Measurements from ENCODE around the gene PECR.

Gene PECR

DNA sequence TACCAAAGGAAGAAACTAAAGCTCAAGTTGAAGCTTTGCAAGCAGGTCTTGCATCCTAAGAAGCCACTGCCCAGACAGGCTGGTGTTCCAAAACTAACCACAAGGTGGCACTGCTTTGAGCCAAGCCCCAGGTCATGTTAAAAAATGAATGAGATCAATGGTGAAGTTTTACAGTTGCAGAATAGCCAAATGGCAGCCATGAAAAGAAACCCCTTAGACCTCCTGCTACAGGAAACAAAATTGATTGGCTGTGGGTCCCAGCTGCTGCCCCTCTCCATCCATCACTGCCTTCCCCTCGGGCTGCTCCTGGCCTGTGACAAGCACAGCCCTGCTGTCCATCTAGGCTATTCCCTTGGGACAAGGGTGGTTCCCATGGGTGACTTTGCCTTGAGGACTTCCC, 47.5 kb downstream of the PECR start:
- H3K9me2 ChIP-seq (replicated peaks; ENCODE audit: insufficient read depth, low read length): no peaks in the 10 kb centered on the region
- H4K20me1 ChIP-seq (ENCODE audit: insufficient read depth, low read length): no peaks in the 10 kb centered on the region
- no peak overlapping the region for H3K4me2 ChIP-seq (ENCODE audit: low read depth, low read length)
- peaks cover 10% of the 10 kb centered on the region; the same call in 1 of the 2 replicates for H3K4me1 ChIP-seq (ENCODE audit: low read length)
- H3K9ac ChIP-seq (ENCODE audit: low read length): no peak overlapping the region
- H3K36me3 ChIP-seq (replicated peaks; ENCODE audit: insufficient read depth, low read length): no peaks in the 10 kb centered on the region
- no peak overlapping the region for H3K4me3 ChIP-seq (ENCODE audit: low read length)
- H3K9me3 ChIP-seq (replicated peaks; ENCODE audit: insufficient read depth, low read length): no peaks in the 10 kb centered on the region
- H3F3A ChIP-seq (ENCODE audit: insufficient read depth, low read length): no peaks in the 10 kb centered on the region; the same call in 1 of the 2 replicates
- H2AFZ ChIP-seq (ENCODE audit: low read length): no peak overlapping the region
- TF ChIP-seq EZH2phosphoT487 (IDR thresholded peaks at IDR 0.05; ENCODE audit: low read length) (no peak), EZH2 (optimal IDR thresholded peaks at IDR 0.05; ENCODE audit: low read depth, low read length) (no peak), CTCF (IDR thresholded peaks at IDR 0.05; ENCODE audit: low read length) (peak; percentile 96)
- no peaks in the 10 kb centered on the region for H3K79me2 ChIP-seq (ENCODE audit: low read length)
- no peak overlapping the region for H3K27ac ChIP-seq (ENCODE audit: low read length)
- DNase-seq: peak; percentile 76
- no peaks in the 10 kb centered on the region for H3K27me3 ChIP-seq (replicated peaks; ENCODE audit: insufficient read depth, low read length)

DNA sequence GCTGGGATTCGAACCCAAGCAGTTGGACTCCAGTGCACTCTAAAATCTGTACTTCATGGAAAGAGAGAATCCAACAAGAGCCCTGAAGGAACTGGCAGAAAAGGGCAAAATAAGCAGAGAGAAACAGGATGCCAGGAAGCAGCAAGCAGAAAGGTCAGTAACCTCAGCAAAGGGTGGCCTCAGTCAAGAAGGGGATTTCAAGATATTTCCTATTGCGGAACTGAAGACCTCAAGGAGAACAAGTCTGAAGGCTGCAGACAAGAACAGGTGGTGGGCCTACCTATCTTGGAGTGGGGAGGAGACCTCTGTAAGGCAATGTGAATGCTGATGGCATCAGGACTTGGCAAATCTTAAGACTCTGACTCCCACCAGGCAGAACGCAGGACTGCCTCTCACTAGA, 48.2 kb downstream of the PECR start:
- Histone ChIP-seq H3F3A (ENCODE audit: insufficient read depth, low read length) (no peaks in the 10 kb centered on the region; the same call in 1 of the 2 replicates), H3K27me3 (replicated peaks; ENCODE audit: insufficient read depth, low read length) (no peaks in the 10 kb centered on the region), H3K27ac (ENCODE audit: low read length) (no peak overlapping the region), H3K4me3 (ENCODE audit: low read length) (no peak overlapping the region), H3K9me2 (replicated peaks; ENCODE audit: insufficient read depth, low read length) (no peaks in the 10 kb centered on the region), H2AFZ (ENCODE audit: low read length) (no peak overlapping the region), H3K4me2 (ENCODE audit: low read depth, low read length) (no peak overlapping the region), H3K9ac (ENCODE audit: low read length) (no peak overlapping the region), H3K36me3 (replicated peaks; ENCODE audit: insufficient read depth, low read length) (no peaks in the 10 kb centered on the region), H3K9me3 (replicated peaks; ENCODE audit: insufficient read depth, low read length) (no peaks in the 10 kb centered on the region), H3K4me1 (ENCODE audit: low read length) (peaks cover 10% of the 10 kb centered on the region; the same call in 1 of the 2 replicates), H3K79me2 (ENCODE audit: low read length) (no peaks in the 10 kb centered on the region), H4K20me1 (ENCODE audit: insufficient read depth, low read length) (no peaks in the 10 kb centered on the region)
- DNase-seq: no peak
- no peak for TF ChIP-seq CTCF (IDR thresholded peaks at IDR 0.05; ENCODE audit: low read length)
- TF ChIP-seq EZH2 (optimal IDR thresholded peaks at IDR 0.05; ENCODE audit: low read depth, low read length): no peak
- TF ChIP-seq EZH2phosphoT487 (IDR thresholded peaks at IDR 0.05; ENCODE audit: low read length): no peak

DNA sequence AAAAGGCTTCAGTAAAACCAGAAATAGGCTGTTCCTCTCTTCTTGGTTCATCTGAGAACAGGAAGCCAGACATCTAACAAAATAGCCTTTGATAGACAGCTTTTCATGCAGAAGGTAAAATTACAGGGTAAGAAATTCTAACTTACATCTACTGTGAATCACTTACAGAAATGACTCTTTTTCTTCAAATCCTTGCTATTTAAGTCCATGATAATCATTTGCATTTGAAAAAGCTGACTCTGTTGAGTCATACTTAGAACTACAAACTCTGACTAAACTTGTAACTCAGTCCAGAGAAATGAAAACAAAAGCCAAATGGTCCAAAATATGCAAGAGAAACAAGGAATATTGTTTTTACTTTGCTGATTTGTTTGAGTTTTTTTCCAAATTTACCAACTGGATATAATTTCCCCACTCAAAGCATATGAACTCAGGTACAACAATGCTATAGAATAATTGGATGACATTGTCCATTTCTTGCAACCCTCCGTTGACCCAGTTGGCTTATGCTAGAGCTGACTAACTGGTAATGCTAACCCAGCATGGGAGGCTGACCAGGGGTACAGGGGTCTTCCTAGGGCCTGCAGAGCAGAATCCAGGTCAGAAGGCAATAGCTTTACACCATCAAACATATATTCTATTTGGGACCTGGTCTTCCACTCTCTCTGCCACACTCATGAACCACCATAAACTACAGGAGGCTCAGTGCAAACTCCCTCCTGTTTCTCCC, 49.5 kb downstream of the PECR start:
- Histone ChIP-seq H3K4me2 (ENCODE audit: low read depth, low read length) (no peak overlapping the region), H3K9me2 (replicated peaks; ENCODE audit: insufficient read depth, low read length) (no peaks in the 10 kb centered on the region), H4K20me1 (ENCODE audit: insufficient read depth, low read length) (no peaks in the 10 kb centered on the region), H3K9ac (ENCODE audit: low read length) (no peak overlapping the region), H3K27ac (ENCODE audit: low read length) (no peak overlapping the region), H3K9me3 (replicated peaks; ENCODE audit: insufficient read depth, low read length) (no peaks in the 10 kb centered on the region), H3K36me3 (replicated peaks; ENCODE audit: insufficient read depth, low read length) (no peaks in the 10 kb centered on the region), H3K79me2 (ENCODE audit: low read length) (no peaks in the 10 kb centered on the region), H3F3A (ENCODE audit: insufficient read depth, low read length) (no peaks in the 10 kb centered on the region; the same call in 1 of the 2 replicates), H3K27me3 (replicated peaks; ENCODE audit: insufficient read depth, low read length) (no peaks in the 10 kb centered on the region), H2AFZ (ENCODE audit: low read length) (no peak overlapping the region), H3K4me3 (ENCODE audit: low read length) (no peak overlapping the region), H3K4me1 (ENCODE audit: low read length) (peaks cover 10% of the 10 kb centered on the region; the same call in 1 of the 2 replicates)
- no peak for DNase-seq
- no peak for TF ChIP-seq EZH2 (optimal IDR thresholded peaks at IDR 0.05; ENCODE audit: low read depth, low read length)
- no peak for TF ChIP-seq CTCF (IDR thresholded peaks at IDR 0.05; ENCODE audit: low read length)
- TF ChIP-seq EZH2phosphoT487 (IDR thresholded peaks at IDR 0.05; ENCODE audit: low read length): no peak

Data from MM.1S (cell line).